ENCODE measurements around the gene CNOT2. TPM values are rescaled to one million over a fixed set of nuclear protein-coding genes. Genes with fewer than 3 reads are reported as not detected.

The CNOT2 gene
- total RNA-seq, 2 experiments from 2014 or later, result 121 to 123 TPM

DNA sequence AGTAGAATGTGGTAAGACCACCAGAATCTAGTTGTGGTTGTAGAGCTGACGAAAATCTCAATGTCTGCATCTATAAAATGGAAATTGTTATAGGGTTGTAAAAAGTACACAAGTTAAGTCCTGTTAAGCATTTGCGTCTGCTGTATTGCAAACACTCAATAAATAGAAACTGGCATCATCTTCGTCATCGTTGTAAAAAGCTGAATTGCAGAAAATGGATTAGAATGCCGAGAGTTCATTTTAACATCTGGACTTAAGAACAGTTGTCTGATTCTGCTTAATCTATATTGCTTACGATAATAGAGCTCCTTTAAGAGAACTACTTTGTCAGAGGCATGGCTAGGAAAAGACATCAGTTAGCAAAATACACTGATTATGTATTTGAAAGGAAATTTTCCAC is 156.1 kb downstream of the CNOT2 start:
- no peaks in the 10 kb centered on the region for H3K9me3 ChIP-seq (ENCODE audit: low read length)
- no peak overlapping the region for H3K27ac ChIP-seq (ENCODE audit: low read depth, low read length, poor library complexity, severe bottlenecking)
- DNase-seq (ENCODE audit: low spot score), result no peak
- no TSS peak for BruUV-seq (replicated peaks)
- no peak overlapping the region for H2AFZ ChIP-seq (ENCODE audit: low read length)
- no peak overlapping the region for H3K4me3 ChIP-seq (ENCODE audit: low read depth, low read length, poor library complexity, severe bottlenecking)
- POLR2A ChIA-PET, result interaction anchor here (0.5 to 0.9 kb wide), 4 partner anchors 9 to 1146 kb away, joined by 3 to 4 read pairs (median 3); no protein-coding TSS in a partner anchor
- no peaks in the 10 kb centered on the region for H3K79me2 ChIP-seq (ENCODE audit: insufficient read depth, low read depth, low read length)
- CTCF ChIA-PET (ENCODE audit: unreplicated experiment), result no interaction called here
- no peak for TF ChIP-seq EZH2phosphoT487 (IDR thresholded peaks at IDR 0.05; ENCODE audit: borderline replicate concordance, low read depth, low read length)
- TF ChIP-seq, protein P1, sequence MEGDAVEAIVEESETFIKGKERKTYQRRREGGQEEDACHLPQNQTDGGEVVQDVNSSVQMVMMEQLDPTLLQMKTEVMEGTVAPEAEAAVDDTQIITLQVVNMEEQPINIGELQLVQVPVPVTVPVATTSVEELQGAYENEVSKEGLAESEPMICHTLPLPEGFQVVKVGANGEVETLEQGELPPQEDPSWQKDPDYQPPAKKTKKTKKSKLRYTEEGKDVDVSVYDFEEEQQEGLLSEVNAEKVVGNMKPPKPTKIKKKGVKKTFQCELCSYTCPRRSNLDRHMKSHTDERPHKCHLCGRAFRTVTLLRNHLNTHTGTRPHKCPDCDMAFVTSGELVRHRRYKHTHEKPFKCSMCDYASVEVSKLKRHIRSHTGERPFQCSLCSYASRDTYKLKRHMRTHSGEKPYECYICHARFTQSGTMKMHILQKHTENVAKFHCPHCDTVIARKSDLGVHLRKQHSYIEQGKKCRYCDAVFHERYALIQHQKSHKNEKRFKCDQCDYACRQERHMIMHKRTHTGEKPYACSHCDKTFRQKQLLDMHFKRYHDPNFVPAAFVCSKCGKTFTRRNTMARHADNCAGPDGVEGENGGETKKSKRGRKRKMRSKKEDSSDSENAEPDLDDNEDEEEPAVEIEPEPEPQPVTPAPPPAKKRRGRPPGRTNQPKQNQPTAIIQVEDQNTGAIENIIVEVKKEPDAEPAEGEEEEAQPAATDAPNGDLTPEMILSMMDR (conservative IDR thresholded peaks at IDR 0.05; ENCODE audit: low read length), result no peak
- H3K36me3 ChIP-seq (ENCODE audit: insufficient read depth, low read length), result peaks cover 28% of the 10 kb centered on the region
- no peaks in the 10 kb centered on the region for H4K20me1 ChIP-seq (ENCODE audit: insufficient read depth, low read length)
- no peaks in the 10 kb centered on the region for H3K9me2 ChIP-seq (ENCODE audit: insufficient read depth, low read length)
- no peak overlapping the region for H3K4me2 ChIP-seq (ENCODE audit: low read length)
- intact Hi-C loops (cut with micrococcal nuclease; ENCODE audit: unreplicated experiment), result no loop called here
- no peaks in the 10 kb centered on the region for H3K4me1 ChIP-seq (ENCODE audit: insufficient read depth, low read length, poor library complexity, severe bottlenecking)

DNA sequence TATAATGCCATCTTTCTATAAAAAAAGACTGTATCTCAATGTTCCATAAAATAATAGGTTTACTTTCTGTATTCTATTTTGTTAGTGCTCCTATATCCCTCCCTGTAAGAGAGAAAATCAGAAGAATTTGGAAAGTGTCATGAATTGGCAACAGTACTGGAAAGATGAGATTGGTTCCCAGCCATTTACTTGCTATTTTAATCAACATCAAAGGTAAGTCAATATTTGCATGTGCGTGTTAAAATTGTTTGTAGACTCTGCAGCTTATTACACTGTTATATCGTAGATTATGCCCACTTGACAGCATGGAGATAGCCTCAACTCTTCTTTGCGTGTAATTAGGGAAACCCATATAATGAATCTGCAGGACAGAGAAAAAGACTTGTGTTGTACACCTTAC is 156.9 kb downstream of the CNOT2 start:
- ChIA-PET POLR2A (no interaction called here), CTCF (ENCODE audit: unreplicated experiment) (no interaction called here)
- no peaks in the 10 kb centered on the region for H3K9me2 ChIP-seq (ENCODE audit: insufficient read depth, low read length)
- TF ChIP-seq, protein P1 (conservative IDR thresholded peaks at IDR 0.05; ENCODE audit: low read length), result no peak
- no peak for TF ChIP-seq EZH2phosphoT487 (IDR thresholded peaks at IDR 0.05; ENCODE audit: borderline replicate concordance, low read depth, low read length)
- H3K4me1 ChIP-seq (ENCODE audit: insufficient read depth, low read length, poor library complexity, severe bottlenecking), result no peaks in the 10 kb centered on the region
- no peak for DNase-seq (ENCODE audit: low spot score)
- no peak overlapping the region for H3K4me3 ChIP-seq (ENCODE audit: low read depth, low read length, poor library complexity, severe bottlenecking)
- intact Hi-C loops (cut with micrococcal nuclease; ENCODE audit: unreplicated experiment), result no loop called here
- no peak overlapping the region for H2AFZ ChIP-seq (ENCODE audit: low read length)
- H3K27ac ChIP-seq (ENCODE audit: low read depth, low read length, poor library complexity, severe bottlenecking), result no peak overlapping the region
- BruUV-seq (replicated peaks), result no TSS peak
- H4K20me1 ChIP-seq (ENCODE audit: insufficient read depth, low read length), result no peaks in the 10 kb centered on the region
- peaks cover 28% of the 10 kb centered on the region for H3K36me3 ChIP-seq (ENCODE audit: insufficient read depth, low read length)
- no peak overlapping the region for H3K4me2 ChIP-seq (ENCODE audit: low read length)
- no peaks in the 10 kb centered on the region for H3K9me3 ChIP-seq (ENCODE audit: low read length)
- H3K79me2 ChIP-seq (ENCODE audit: insufficient read depth, low read depth, low read length), result no peaks in the 10 kb centered on the region

GRCh38 chr12:70402597-70402996 is 159.4 kb downstream of the CNOT2 start:
- DNase-seq (ENCODE audit: low spot score), result peak; percentile 8
- Histone ChIP-seq H3K4me1 (ENCODE audit: insufficient read depth, low read length, poor library complexity, severe bottlenecking) (no peaks in the 10 kb centered on the region), H3K27ac (ENCODE audit: low read depth, low read length, poor library complexity, severe bottlenecking) (no peak overlapping the region), H2AFZ (ENCODE audit: low read length) (no peak overlapping the region), H3K36me3 (ENCODE audit: insufficient read depth, low read length) (peaks cover 28% of the 10 kb centered on the region), H3K9me3 (ENCODE audit: low read length) (no peaks in the 10 kb centered on the region), H4K20me1 (ENCODE audit: insufficient read depth, low read length) (no peaks in the 10 kb centered on the region), H3K79me2 (ENCODE audit: insufficient read depth, low read depth, low read length) (no peaks in the 10 kb centered on the region), H3K4me3 (ENCODE audit: low read depth, low read length, poor library complexity, severe bottlenecking) (no peak overlapping the region), H3K4me2 (ENCODE audit: low read length) (no peak overlapping the region), H3K9me2 (ENCODE audit: insufficient read depth, low read length) (no peaks in the 10 kb centered on the region)
- intact Hi-C loops (cut with micrococcal nuclease; ENCODE audit: unreplicated experiment), result no loop called here
- BruUV-seq (replicated peaks), result no TSS peak
- CTCF ChIA-PET (ENCODE audit: unreplicated experiment), result no interaction called here
- TF ChIP-seq, protein P1 (conservative IDR thresholded peaks at IDR 0.05; ENCODE audit: low read length), result peak; percentile 30; the same call in 1 of the 2 replicates
- TF ChIP-seq EZH2phosphoT487 (IDR thresholded peaks at IDR 0.05; ENCODE audit: borderline replicate concordance, low read depth, low read length), result no peak
- POLR2A ChIA-PET, result interaction anchor here (0.7 to 1.9 kb wide), 3 partner anchors 12 to 1999 kb away, joined by 4 to 5 read pairs (median 5); no protein-coding TSS in a partner anchor

Data from OCI-LY7 (cell line).